ENCODE data around the gene BTNL9. TPM values are rescaled to one million over a fixed set of nuclear protein-coding genes. Genes with fewer than 3 reads are reported as not detected.

The BTNL9 gene
- total RNA-seq, 2 experiments from 2014 or later = 0.12 TPM; not detected in 1

DNA sequence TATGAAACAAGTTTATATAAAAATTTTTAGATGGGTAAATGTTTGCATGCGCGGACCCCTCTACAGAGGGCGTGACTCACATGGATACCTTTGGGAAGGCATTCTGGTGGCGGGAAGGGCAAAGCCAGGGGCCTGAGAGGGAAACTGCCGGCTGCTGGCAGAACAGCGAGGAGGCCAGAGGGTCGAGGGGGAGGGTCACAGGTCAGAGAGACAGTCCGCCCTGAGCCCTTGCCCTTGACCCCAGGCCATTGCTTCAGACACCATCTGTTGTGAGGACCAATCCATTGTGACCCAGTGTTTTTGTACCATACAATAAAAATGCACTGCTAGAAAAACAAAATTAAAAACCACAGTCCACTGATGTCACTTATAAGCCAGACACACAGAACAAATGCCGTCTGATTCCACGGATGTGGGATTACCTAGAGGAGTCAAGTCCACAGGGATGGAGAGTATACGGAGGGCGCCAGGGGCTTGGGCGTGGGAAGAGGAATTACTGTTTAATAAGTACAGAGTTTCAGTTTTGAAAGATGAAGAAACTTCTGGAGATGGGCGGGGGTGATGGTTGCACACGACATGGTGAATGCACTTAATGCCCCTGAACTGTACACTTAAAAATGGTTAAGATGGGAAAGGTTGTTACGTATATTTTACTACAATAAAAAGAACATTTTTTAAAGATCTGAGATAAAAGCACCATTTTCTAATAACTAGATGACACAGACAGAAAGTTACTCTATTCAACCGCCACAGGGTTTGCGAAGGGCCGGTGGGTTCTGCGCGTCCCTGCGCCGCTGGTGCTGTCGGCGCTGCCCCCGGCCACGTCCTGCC, 12.0 kb downstream of the BTNL9 start:
- H3K4me1 Mint-ChIP-seq = peaks cover 7% of the 10 kb centered on the region
- H3K36me3 Mint-ChIP-seq = no peaks in the 10 kb centered on the region
- peaks cover 88% of the 10 kb centered on the region for H3K27me3 Mint-ChIP-seq
- peaks cover 1% of the 10 kb centered on the region for H3K9me3 Mint-ChIP-seq
- H3K27ac Mint-ChIP-seq = no peak overlapping the region
- DNase-seq = no peak
- peak overlapping the region; percentile 55 for H3K4me3 Mint-ChIP-seq

DNA sequence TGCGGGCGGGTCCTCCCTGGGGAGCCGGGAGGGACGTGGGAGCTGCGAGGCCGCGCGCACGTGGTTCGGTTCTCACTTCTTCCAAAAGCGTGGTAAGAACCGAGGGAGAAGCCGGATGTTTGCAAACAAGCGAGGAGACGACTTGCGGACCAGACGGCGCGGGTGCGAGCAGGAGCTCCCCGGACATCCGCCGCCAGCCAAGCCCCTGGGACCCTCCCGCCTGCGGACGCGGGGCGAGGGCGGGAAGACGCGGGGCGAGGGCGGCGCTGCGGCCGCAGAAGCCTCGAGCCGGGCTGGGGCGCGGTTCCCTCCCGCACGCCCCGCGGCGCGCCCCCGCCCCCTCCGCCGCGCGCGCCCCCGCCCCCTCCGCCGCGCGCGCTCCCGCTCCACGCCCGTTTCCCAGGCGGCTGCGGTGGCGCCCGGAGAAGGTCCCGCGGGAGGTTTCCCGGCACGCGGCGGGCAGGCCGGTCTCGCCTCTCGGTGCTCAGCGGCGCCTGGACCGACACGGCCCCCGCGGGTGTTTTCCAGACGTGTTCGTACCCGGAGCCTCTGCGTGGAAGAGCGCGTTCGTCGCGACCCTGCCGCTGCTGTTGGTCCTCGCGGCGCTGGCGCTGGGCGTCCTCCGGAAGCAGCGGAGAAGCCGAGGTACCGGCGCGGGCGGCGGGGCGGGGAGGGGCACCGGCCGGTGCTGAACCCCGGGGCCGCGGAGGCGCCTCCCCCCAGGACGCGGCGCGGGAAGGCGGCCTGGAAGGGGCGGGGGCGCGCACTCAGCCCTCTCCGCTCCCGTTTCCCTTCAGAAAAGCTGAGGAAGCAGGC, 12.8 kb downstream of the BTNL9 start:
- Mint-ChIP-seq H3K4me3 (peak overlapping the region; percentile 66), H3K9me3 (peaks cover 1% of the 10 kb centered on the region), H3K4me1 (peaks cover 7% of the 10 kb centered on the region), H3K27me3 (peaks cover 90% of the 10 kb centered on the region), H3K36me3 (no peaks in the 10 kb centered on the region), H3K27ac (no peak overlapping the region)
- peak; percentile 18 for DNase-seq

DNA sequence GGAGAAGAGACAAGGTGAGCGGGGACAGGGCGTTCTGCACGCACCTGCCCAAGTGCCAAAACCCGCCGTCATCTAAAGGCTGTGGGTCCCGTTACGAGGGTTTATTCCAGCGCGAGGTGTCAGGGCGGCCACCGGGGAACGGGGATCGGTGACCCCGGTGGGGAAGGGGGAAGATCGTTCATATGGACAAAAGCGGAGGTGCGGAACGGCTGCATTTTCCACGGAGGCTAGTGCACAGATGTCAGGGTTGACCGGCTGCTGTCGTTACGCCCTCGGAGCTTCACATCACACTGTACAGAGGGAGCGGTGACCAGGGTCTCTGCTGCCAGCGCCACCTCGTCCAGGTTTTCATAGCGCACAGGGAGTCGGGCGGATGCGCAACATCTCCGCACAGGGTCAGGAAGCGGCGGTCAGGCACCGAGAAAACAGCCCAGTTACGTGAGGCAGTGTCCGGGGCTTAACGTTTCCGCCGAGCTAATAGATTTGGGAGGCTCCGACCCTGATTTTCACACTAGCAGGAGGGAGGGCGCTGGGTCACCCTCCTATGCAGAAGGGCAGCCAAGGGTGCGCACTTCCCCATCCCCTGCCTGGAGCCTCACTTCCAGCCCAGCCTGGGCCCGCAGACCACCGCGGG, 13.5 kb downstream of the BTNL9 start:
- Mint-ChIP-seq H3K4me1 (peaks cover 7% of the 10 kb centered on the region), H3K4me3 (peak overlapping the region; percentile 66), H3K9me3 (peaks cover 1% of the 10 kb centered on the region), H3K27me3 (peaks cover 91% of the 10 kb centered on the region), H3K36me3 (no peaks in the 10 kb centered on the region), H3K27ac (no peak overlapping the region)
- DNase-seq = no peak

DNA sequence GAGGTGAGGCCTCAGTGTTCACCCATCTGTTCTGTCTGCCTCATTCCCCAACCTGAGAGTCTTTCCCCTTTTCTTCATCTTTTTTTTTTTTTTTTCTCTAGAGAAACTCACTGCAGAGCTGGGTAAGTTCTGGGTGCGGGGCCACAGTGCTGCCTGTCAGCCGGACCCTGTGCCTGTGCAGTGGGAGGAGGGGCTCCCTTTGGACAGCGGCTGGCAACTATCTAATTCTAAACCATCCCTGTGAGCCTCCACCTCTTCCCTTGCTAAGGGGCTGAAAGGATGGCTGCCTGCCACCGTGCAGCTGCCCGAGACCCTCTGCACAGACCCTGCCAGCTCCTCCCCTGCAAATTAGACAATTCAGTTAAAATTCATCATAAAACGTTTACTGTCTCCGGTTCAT, 14.1 kb downstream of the BTNL9 start:
- H3K27me3 Mint-ChIP-seq = peaks cover 93% of the 10 kb centered on the region
- no peak overlapping the region for H3K4me3 Mint-ChIP-seq
- H3K9me3 Mint-ChIP-seq = peaks cover 1% of the 10 kb centered on the region
- no peak overlapping the region for H3K27ac Mint-ChIP-seq
- H3K36me3 Mint-ChIP-seq = no peaks in the 10 kb centered on the region
- no peak for DNase-seq
- H3K4me1 Mint-ChIP-seq = peaks cover 7% of the 10 kb centered on the region

DNA sequence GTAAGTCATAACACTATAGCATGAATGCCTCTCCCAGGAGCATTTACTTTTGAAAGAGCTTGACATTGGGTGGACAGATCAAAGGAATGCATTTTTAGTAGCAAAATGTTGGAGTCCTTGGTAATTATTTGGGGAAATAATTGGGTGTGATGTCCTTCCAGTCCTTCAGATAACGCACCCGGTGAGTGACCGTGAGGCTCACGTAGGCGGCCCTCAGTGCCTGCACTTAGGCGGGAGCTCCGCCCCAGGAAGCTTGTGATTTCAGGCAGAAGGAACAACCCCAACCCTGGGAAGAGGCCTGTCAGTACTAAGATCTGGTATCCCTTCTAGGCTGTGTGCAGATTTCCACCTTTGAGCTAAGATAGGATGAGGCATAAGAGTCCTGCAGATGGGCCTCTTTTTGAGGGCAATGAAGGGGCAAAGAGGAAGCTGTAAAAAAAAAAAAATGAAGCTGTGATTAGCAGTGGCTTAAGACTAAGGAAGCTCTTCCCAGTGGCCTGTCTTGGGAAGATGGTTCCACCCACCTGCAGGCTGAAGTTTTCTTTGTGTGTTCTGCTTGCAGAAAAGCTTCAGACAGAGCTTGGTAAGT, 14.9 kb downstream of the BTNL9 start:
- DNase-seq = no peak

DNA sequence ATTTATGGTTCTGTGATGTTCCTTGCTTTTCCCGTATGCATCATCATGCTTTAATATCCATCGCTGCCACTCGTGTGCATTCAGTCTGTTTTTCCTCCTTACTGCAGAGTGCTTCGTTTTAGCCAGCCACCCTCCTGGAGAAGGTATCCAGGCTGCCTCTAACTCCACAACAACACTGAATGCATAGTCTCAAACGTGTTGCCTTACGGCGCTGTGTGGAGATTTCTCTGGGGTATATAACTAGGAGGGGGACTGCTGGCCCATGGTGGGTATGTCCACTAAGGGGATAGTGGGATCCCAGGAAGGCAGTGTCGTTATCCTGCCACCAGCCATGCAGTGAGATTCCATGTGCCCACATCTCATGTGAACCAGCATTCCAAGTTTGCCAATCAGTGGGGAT, 16.4 kb downstream of the BTNL9 start:
- no peak overlapping the region for H3K4me3 Mint-ChIP-seq
- no peak overlapping the region for H3K27ac Mint-ChIP-seq
- H3K9me3 Mint-ChIP-seq = peaks cover 1% of the 10 kb centered on the region
- peaks cover 93% of the 10 kb centered on the region for H3K27me3 Mint-ChIP-seq
- no peak for DNase-seq
- H3K36me3 Mint-ChIP-seq = no peaks in the 10 kb centered on the region
- peaks cover 7% of the 10 kb centered on the region for H3K4me1 Mint-ChIP-seq

More for the DNA sequence above, 14.9 kb downstream of the BTNL9 start:
- no peak overlapping the region for H3K27ac Mint-ChIP-seq
- H3K36me3 Mint-ChIP-seq = no peaks in the 10 kb centered on the region
- peaks cover 1% of the 10 kb centered on the region for H3K9me3 Mint-ChIP-seq
- H3K4me3 Mint-ChIP-seq = no peak overlapping the region
- H3K27me3 Mint-ChIP-seq = peaks cover 93% of the 10 kb centered on the region
- H3K4me1 Mint-ChIP-seq = peaks cover 7% of the 10 kb centered on the region

DNA sequence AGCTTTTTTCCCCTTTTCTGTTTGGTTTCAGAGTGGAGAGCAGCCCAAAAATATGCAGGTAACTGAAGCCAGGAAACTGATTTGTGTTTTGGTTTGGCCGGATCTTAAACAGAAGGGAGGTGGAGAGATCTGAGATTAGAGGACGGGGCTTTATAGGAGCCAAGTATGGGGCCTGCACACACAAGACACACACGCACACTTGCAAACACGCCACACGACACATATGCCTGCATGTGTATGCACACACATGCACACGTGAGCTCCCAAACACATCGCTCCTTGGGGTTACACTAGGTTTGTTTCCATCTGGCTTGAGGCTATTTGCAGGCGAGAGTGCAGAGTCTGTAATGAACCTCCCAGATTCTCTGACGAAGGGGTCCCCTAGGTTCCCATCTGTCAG, 18.3 kb downstream of the BTNL9 start:
- H3K4me3 Mint-ChIP-seq = no peak overlapping the region
- DNase-seq = no peak

DNA sequence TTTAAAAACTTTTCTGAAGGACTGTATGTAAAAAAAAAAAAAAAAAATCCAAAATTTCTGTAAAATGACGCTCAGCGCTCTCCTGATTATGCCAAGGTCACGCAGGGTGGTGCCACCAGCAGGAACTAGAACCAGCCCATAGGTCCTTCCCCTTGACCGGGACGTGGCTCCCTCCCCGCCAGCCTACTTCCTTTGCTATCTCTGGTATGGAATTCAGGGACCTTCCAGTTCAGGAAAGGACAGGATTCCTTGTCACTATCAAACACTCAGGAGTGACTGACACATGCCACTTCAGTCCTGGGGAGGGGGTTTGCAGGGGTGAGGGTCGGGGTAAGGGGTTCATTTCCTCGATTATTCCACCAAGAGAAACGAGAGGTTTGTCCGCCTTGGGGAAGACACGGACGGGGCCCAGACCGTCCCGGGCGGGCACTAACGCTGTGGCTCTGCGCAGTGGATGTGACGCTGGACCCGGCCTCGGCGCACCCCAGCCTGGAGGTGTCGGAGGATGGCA, 18.8 kb downstream of the BTNL9 start:
- DNase-seq = no peak
- Mint-ChIP-seq H3K4me1 (no peaks in the 10 kb centered on the region), H3K27me3 (peaks cover 96% of the 10 kb centered on the region)

More for the DNA sequence above, 18.3 kb downstream of the BTNL9 start:
- peaks cover 98% of the 10 kb centered on the region for H3K27me3 Mint-ChIP-seq
- no peaks in the 10 kb centered on the region for H3K36me3 Mint-ChIP-seq
- H3K27ac Mint-ChIP-seq = no peak overlapping the region
- H3K4me1 Mint-ChIP-seq = peaks cover 4% of the 10 kb centered on the region
- H3K9me3 Mint-ChIP-seq = no peaks in the 10 kb centered on the region

DNA sequence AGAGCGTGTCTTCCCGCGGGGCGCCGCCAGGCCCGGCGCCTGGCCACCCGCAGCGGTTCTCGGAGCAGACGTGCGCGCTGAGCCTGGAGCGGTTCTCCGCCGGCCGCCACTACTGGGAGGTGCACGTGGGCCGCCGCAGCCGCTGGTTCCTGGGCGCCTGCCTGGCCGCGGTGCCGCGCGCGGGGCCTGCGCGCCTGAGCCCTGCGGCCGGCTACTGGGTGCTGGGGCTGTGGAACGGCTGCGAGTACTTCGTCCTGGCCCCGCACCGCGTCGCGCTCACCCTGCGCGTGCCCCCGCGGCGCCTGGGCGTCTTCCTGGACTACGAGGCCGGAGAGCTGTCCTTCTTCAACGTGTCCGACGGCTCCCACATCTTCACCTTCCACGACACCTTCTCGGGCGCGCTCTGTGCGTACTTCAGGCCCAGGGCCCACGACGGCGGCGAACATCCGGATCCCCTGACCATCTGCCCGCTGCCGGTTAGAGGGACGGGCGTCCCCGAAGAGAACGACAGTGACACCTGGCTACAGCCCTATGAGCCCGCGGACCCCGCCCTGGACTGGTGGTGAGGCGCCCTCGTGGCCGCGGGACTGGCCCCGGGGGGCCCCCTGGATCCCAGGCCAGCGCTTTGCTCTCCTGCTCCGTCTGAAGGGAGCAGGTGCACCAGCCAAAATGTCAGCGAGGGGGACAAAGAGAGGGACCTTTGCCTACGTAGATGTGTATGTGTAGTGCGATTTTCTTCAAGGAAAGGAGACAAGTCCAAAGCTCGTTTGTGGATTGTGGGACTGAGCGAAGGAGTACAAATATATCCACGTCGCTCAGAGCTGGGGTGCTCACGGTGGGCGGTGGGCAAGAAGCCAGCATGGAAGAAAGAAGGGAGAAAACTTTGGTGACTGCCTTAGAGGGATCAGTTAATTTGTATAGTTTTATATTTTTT, 19.5 kb downstream of the BTNL9 start:
- Mint-ChIP-seq H3K27me3 (peaks cover 89% of the 10 kb centered on the region), H3K27ac (no peak overlapping the region), H3K4me1 (no peaks in the 10 kb centered on the region), H3K36me3 (no peaks in the 10 kb centered on the region), H3K9me3 (no peaks in the 10 kb centered on the region), H3K4me3 (no peak overlapping the region)
- DNase-seq = peak; percentile 25

More for the DNA sequence above, 18.8 kb downstream of the BTNL9 start:
- Mint-ChIP-seq H3K4me3 (no peak overlapping the region), H3K36me3 (no peaks in the 10 kb centered on the region), H3K27ac (no peak overlapping the region), H3K9me3 (no peaks in the 10 kb centered on the region)

DNA sequence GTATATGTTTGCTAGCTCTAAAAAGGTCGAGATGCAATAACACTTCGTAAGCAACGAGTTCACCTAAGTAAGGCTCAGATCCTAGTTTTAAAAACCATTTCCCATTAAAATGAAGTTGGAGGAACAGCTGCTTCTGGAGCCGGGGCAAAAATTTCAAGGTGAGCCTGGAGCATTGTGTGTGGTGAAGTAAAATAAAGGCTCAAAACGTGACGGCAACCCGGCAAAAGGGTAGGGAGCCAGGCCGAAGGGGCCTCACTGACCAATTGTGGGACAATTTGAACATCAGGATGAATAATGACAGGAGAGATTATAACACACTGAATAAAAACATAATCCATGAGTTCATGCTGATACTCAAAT, 20.1 kb downstream of the BTNL9 start:
- no peaks in the 10 kb centered on the region for H3K36me3 Mint-ChIP-seq

DNA sequence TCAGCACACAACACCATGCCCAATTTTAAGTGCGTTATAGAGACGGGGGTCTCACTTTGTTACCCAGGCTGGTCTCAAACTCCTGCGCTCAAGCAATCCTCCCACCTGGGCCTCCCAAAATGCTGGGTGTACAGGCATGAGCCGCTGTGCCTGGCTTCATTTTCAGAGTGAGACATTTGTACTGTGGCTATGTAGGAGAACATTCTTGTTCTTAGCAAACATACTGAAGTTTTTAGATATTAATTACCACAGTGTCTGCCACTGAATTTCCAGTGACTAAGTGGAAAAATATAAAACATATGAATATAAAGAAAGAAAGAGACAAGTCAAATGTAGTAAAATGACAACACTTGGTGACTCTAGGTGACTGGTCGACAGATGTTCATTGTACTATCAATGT, 20.9 kb downstream of the BTNL9 start:
- DNase-seq = no peak
- H3K9me3 Mint-ChIP-seq = no peaks in the 10 kb centered on the region
- H3K4me1 Mint-ChIP-seq = no peaks in the 10 kb centered on the region
- H3K27ac Mint-ChIP-seq = no peak overlapping the region
- H3K27me3 Mint-ChIP-seq = peaks cover 84% of the 10 kb centered on the region
- H3K4me3 Mint-ChIP-seq = no peak overlapping the region
- no peaks in the 10 kb centered on the region for H3K36me3 Mint-ChIP-seq

More for the DNA sequence above, 20.1 kb downstream of the BTNL9 start:
- DNase-seq = no peak
- Mint-ChIP-seq H3K4me1 (no peaks in the 10 kb centered on the region), H3K9me3 (no peaks in the 10 kb centered on the region), H3K27me3 (peaks cover 84% of the 10 kb centered on the region), H3K4me3 (no peak overlapping the region), H3K27ac (no peak overlapping the region)

DNA sequence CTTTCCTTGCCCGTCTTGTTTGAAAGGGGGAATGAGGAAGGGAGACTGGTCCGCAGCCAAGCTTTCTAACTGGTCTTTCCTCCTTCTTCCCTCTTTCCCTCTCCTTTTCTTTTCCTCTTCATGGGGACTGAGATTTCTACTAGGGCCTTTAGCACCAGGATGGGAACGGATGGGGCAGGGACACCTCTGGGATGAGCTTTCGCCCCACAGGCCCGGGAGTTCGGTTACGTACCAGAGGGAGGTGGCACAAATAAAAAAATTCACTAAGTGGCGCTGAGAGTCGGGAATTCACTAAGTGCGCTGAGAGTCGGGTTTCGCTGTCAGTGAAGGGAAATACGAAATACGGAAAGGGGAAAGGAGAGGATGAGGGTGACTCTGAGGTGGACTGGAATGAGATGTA, 21.6 kb downstream of the BTNL9 start:
- Mint-ChIP-seq H3K36me3 (no peaks in the 10 kb centered on the region), H3K9me3 (no peaks in the 10 kb centered on the region), H3K4me3 (no peak overlapping the region), H3K27me3 (peaks cover 84% of the 10 kb centered on the region), H3K27ac (no peak overlapping the region), H3K4me1 (no peaks in the 10 kb centered on the region)
- no peak for DNase-seq

DNA sequence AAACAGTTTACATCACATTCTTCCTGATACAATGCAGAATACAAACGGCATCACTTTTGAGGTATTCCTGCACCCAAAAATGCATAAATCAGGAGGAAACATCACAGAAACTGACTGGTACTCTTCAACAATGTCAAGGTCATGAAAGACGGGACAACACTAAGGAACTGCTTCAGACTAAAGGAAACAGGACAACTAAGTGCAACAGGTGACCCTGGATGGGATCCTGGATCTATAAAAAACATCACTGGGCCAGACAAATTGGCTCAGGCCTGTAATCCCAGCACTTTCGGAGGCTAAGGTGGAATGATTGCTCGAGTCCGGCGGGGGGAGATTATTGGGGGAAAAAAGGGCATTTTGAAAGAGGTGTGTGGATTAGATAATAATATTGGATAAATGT, 22.6 kb downstream of the BTNL9 start:
- H3K4me1 Mint-ChIP-seq = no peaks in the 10 kb centered on the region
- no peak for DNase-seq
- no peaks in the 10 kb centered on the region for H3K36me3 Mint-ChIP-seq

DNA sequence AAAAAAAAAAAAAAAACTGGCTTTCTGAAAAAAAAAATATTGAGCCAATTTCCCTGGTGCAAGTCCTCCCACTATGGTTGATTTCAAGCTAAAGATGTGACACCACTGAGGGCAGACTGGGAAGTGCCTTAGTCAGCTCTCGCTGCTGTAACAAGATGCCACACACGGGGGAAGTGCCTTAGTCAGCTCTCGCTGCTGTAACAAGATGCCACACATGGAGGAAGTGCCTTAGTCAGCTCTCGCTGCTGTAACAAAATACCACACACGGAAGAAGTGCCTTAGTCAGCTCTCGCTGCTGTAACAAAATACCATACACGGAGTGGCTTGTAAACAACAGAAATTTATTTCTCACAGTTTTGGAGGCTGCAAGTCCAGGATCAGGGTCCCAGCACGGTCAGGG, 23.4 kb downstream of the BTNL9 start:
- no peak overlapping the region for H3K27ac Mint-ChIP-seq
- no peak overlapping the region for H3K4me3 Mint-ChIP-seq
- H3K4me1 Mint-ChIP-seq = no peaks in the 10 kb centered on the region
- no peaks in the 10 kb centered on the region for H3K36me3 Mint-ChIP-seq
- H3K27me3 Mint-ChIP-seq = peaks cover 80% of the 10 kb centered on the region
- DNase-seq = no peak
- H3K9me3 Mint-ChIP-seq = no peaks in the 10 kb centered on the region

More for the DNA sequence above, 22.6 kb downstream of the BTNL9 start:
- H3K4me3 Mint-ChIP-seq = no peak overlapping the region
- H3K27me3 Mint-ChIP-seq = peaks cover 81% of the 10 kb centered on the region
- H3K27ac Mint-ChIP-seq = no peak overlapping the region
- H3K9me3 Mint-ChIP-seq = no peaks in the 10 kb centered on the region
